HG03565 (cell line): Measurements from ENCODE around the gene DCANP1.

Source experiments
- ATAC-seq: cut with Tn5 transposase; IDR thresholded peaks from one replicate; pipeline ENCODE4 v1.9.1; 2021; ENCODE audit warnings: mild to moderate bottlenecking, moderate library complexity; ENCODE audit not compliant: unreplicated experiment

DCANP1 gene

DNA sequence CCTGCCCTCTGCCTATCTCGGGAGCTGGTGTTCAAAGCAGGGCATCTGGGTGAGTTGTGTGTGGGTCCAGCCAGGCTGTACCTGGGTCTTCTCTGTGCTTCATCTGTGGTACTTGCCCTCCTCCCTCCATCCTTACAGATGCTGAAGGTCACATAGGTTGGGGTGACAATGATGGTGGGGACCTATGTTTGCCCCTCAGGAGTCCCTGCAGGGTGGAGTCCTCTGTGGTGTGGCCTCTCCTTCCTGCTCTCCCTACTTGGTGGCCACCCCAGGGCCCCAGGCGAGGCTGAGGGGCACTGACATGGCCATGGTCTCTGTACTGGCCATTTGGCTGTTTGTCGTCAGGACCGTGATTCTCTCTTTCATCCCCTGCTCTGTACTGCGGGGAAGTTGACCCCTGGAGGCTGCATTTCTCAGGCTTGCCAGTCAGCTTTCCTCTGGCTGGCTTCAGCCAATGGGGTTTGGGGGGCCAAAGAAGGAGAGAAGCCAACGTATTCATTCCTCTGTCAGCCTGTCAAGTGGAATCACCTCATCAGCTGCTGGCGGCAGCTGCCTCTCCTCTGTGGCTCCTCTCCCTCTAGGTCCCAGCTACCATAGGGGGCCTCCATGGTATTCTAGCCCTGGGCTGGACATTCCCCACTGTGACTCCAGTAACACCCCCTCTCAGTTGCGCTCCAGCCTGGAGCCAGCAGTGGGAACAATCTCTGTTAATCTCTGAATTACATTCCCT lies 4.6 kb downstream of the DCANP1 start:
- no peak for ATAC-seq

DNA sequence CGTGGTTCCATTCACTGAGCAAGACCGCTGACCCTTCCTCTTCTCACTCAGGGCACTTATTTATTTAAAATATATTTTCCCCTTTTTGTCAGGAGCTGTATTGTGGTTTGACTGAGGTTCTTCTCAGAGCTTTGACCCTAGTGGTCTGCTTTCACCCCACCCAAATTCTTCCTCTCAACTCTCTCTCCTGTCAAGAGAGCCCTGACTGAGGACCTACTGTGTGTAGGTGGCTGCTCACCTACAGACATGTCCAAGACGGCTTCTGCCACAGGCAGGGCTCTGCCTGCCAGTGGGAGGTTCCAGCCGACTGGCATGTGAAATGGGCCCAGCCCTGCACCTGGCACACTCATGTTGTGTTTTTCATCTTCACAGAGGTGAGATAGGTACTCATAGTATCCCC lies 5.2 kb downstream of the DCANP1 start:
- ATAC-seq, result no peak

DNA sequence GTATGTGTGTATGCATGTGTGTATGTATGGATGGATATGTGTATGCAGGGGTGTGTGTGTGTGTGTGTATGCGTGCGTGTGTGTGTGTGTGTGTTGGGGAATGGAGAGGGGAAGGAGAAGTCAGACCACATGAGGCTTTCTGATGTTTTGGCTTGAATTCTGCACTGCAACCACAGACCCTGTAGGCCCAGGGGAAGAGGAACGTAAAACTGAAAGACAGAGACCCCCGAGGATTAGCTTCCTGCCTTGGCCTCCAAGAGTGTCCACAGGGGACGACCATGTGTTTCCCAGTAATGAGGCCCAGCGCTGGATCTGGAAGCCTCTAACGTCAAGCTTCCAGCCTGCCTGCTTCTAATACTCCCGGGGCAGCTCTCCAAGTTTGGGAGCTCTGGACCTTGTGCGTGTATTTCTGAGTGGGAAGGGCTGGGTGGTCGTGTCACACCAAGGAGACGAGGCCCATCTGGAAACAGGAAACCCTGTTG lies 5.8 kb downstream of the DCANP1 start:
- ATAC-seq, result no peak

DNA sequence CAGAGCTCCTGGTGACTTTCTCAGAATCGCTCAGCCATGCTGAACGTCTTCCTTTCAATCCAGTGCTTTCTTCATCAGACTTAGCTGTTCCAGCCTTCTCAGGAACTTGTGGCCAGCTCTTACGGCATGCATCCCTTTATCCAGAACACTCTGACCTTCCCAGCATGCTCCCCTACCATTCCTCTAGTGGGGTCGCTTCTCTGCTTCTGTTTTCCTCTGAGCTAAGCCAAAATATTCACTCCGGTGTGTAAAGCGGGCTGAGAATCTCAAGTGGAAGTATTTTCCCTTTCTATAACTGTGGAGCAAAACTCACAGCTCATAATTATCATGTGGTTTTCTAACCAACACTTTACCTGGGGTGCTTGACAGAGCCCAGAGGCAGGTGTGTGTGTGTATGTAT lies 6.2 kb downstream of the DCANP1 start:
- no peak for ATAC-seq

DNA sequence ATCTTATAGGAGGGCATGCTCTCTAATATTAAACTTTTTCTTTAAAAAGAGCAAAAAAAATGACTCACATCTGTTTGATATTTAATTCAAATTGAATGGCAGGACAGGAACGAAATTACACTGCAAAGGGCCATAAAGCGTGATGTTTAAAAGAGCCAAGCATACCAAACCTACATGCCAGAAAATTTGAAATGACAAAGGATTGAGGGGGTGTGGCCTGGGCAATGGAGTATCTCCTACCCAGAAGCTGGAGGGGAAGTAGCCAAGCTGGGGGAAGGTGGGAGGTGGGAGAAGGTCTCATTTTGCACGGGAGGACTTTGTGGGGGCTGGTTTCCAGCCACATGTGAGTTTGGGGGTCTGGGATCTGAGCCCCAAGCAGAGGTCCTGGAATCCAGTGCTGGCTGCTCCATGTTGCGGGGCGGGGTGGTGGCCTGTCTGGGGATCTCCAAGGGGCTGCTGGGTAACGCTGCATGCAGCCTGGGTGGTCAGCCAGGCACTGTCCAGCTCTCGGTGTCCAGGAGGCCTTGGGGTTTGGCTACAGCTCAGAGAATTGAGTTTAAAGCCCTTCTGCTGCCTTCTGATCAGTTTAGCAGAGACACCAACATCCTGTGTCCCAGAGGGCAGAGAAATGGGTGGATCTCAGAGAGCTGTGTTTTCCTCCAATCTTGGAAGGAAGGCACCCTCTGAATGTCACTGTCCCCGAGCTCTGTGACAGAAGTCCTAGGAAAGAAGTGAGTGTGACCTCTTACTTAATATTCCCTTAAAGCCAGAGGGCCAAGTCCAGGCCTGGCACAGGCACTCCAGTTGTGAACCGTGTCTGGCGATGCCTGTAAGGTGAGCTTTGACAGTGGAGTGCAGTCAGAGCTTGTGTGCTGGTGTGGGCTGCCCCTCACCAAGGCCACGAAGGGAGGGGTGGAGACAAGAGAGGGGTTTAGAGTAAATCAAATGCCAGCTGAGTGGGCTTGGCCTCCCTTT lies 7.6 kb downstream of the DCANP1 start:
- no peak for ATAC-seq

DNA sequence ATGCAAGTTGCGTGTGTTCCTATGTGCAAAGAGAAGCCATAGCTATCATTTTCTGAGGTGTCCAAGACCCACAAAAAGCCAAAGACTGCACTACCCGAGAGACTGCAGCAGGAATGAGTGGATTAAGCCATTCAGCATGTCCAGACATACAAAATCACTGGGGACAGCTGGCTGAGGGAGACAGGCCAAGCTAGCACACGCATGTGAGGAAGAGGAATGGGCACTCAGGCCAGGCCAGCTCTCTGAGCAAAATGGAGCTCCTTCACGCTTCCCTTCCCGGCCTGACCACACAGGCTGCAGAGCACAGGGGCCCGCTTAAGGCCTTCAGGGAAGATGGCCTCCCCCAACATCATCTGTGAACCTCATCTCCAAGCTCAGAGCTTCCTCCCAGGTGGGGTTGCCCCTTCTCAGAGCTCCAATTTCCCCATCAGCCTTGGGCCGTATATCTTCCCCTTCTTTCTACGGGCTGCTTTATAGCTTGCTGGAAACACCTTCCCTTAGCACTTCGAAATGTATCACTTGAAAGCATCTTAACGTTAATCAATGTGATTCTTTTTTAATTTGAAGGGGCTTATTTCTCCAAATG lies 8.4 kb downstream of the DCANP1 start:
- no peak for ATAC-seq

DNA sequence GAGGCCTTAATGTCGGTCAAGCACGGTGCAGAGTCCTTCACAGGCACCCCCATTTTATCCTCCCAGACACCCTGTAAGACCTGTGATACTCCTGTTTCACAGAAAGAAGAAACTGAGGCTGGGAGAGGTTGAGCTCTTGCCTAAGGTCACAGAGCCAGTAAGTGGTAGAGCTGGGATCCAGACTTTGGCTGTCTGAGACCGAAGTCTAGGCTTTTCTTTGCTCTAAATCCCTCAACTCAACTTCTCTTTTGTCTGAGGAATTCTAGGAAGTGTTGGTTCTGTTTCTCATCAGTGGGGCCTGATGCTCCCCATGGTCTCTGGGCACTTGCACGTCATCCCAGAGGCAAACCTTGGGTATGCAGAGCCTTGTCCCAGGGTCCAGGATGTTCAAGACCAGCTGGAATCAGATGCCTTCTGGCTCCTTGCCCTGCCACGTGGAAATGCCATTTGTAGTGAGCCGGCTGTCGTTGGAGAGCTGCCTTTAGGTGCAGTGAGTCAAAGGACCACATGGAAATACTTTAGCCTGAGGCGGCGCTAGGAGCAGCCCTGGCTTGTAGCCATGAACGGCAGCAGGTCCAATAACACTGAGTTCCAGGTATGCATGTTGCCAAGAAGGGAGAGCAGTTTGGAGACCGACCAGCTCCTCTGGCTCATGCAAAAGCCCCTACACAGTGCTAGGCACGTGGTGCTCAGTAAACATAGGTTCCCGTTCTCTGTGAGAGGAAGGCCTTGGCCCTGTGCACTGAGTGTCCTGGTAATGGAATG lies 9.2 kb downstream of the DCANP1 start:
- ATAC-seq, result no peak

DNA sequence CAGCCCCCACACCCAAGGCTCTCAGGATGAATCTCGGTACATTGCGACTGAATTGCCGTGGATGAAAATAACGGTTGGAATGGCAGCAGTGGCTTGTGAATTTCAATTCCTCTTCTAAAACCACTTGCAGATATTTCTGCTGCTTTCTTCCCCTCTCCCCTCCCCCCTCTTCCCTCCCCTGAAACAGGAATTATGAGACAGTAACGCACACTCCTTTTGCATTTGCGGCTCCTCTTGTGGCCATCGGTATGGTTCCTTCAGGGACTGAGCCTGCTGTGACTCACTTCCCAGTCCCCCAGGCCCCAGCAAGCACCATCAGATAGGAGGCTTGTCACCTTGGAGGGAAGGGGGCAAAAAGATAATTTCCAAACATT lies 9.7 kb downstream of the DCANP1 start:
- ATAC-seq, result no peak

DNA sequence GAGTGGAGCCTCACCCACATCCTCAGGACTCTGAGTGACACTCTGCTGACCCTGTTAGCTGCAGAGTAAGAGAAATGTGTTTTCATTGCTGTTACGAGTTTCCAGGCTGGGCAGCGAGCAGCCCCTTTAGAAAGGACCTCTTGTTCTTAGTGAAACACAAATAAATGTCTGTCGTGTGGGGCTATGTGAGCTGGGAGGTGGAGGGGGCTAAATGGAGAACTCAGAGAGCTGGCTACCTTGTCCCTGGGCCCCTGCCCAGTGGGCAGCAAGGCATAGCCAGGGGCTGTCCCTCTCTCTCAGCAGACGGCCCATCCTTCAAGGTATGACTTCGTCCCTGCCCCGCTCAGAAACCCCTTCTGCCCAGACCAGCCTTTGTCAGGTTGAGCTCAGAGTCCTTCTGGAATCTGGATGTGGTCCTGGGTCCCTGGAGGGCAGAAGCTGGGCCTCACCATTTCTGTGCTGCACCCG lies 10.2 kb downstream of the DCANP1 start:
- ATAC-seq, result no peak

DNA sequence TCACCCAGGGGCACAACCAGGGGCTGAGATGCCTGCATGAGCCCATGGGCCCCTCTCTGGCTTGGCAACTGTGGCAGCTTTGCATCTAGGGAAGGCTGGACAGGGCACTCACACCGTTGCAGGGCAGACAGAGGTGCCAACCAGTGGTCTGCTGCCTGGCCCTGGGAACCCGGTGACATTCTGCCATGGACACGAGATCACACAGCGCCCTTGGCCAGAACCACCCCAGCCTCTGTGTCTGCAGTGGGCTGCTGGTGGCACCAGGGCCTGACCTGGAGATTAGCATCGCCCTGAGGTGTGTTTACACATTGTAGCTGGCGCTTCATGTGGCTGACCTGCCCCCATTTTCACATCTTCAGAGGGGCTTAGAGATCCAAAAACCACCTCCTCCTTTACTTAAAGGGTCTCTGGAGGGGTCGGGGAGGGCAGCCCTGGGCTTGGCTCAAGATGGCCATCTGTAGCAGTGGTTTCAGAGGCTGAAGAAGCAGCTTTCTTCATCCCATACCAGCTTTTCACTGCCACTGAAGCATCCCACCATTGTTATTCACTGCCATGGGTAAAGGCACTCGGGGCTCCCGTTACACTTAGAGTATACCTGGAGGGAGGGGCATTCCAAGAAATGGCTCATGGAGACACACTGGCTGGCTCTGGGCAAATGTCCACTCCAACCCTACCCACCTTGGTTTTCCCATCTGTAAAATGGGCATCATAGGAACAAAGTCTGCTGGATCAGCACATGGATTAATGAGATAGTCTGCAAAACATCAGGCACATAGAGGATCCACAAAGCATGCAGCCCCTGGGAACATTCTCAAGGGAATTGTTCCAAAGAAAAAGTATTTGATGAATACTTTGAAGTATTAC lies 11.4 kb downstream of the DCANP1 start:
- no peak for ATAC-seq

DNA sequence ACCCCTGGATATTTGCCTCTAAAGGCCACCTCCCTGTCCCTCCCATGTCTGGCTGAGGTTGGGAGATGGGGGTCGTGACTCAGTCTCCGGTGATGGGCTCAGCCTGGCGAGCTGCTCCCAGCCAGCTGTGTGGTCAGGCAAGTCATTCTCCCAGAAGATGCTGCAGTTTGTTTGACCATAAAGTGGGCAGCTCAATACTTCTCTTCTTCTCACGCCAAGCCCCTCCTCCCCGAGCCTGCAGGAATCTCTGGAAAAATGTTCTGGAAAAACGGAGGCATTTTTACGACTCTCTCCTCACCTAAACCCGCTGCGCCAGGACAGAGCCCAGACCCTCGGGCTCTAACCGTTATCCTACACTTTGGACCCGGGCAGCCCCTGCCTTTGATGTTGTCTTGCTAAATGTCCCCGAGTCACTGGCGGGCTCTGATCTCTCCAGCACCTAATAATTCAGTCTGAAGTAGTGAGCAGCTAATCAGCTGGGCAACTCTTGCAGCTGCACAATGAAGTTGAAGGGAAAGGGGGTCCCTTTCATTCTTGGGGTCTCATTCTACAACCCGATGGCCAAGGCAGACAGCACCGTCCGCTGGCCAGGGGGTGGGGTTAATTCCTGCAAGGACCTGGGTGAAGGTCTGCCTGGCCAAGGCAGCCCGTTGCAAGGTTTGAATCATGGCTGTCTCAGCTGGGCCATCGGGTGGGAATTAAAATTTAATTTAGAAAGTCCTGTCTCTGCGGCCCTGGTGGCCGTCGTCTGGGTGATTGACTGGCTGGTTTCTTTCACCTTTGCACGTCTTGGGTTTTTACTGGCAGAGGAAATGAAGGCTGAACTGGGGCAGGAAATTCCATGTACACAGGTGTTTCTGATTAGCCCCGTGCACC lies 12.3 kb downstream of the DCANP1 start:
- no peak for ATAC-seq

DNA sequence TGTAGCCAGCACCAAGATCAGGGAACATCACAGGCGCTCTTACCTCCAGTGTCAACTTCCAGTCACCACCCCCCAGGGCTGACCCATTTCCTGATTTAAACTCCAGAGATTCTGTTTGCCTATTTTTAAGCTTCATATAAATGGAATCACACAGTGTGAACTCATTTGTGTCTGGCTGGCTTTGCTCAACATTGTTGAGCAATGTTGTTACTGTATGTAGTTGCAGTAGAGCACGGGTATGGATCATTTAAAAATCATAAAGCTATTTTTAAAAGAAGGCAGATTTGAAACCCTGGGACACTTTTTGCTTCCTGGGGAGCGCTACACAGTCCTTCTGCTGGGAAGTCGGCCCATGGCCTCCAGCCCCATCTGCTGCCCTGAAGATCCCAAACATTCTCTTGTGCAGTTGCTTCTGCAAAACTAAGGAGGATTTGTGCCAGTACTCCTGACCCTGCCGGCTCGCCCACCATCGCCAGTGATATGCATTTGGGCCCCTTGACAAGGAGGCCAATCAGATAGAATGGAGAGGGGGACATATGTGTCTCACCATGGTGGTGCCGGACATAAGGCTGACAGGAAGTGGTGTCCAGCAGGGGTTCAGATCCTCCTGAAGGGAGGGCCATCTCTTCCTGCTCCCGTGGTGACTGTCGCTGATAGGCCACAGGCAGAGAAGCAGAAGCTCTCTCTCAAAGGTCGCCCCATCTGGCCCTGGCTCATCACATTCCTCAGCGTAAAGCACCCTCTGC lies 13.3 kb downstream of the DCANP1 start:
- ATAC-seq, result no peak

DNA sequence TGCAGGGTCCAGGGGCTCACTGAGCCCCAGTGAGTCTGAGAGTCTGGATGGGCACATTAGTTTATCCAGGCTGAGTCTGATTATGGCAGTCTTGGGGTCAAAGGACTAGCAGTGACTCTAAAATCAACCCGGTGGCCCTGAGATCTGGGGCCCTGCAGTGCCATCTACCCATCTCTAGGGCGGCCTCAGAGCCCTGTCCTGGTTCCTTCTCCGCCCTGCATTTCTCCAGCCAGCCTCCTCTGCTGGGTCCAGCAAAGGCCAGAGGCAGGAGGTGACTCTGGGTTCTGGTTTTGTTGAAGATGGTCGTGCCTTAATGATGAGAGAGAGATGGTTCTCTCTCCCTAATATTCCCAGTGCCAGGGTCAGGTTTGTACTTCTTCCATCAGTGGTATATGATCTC lies 15.0 kb downstream of the DCANP1 start:
- no peak for ATAC-seq

DNA sequence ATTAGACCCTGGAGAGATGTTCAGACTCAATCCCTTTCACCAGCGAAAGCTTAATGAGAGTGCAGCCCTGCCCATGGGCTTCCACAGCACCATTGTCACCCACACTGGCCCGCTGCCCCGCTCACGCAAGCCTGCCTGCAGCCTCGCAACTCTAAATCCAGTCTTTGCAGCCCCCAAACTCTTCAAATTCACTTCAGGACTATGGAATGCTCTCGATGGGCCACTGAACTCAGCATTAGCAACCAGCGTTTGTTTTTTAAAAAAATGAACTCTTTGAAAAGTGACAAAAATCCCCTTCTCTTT lies 17.1 kb downstream of the DCANP1 start:
- no peak for ATAC-seq

DNA sequence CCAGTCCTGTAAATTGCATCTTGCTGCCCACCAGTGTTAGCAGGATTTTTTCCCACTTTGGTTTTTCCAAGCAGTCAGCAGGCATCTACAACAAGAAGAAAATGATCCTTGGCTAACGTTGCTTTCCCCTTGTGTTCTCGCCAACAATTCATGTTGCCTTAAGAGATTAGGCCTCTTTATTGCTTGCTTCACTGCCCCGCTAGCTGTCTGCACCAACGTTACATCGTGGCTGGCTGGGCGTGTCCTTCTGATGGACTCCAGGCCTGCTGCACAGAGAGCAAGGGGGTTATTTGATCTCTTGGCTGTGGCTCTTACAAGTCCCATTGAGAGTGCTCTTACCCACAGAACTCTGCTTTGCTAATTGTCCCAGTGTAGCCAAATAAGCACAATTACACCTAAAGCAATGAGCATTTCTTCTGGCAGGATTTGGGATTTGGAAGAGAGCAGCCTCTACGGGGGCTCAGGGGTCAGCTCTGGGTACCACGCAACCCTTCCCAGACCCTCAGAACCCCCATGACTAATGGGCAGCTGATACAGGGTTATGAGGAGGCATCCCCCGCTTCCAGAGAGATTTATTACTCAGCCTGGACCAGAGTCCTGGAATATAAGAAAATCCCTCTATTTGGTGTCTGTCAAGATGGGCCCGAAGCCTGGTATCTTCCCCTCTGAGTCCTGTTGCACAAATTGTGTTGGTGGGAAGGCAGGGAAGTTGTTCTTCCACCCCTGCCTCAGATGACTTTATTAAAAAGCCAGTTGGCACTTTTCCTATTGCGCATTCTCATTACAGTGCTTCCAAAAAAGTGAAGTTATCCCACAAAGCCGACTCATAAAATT lies 17.6 kb downstream of the DCANP1 start:
- no peak for ATAC-seq

DNA sequence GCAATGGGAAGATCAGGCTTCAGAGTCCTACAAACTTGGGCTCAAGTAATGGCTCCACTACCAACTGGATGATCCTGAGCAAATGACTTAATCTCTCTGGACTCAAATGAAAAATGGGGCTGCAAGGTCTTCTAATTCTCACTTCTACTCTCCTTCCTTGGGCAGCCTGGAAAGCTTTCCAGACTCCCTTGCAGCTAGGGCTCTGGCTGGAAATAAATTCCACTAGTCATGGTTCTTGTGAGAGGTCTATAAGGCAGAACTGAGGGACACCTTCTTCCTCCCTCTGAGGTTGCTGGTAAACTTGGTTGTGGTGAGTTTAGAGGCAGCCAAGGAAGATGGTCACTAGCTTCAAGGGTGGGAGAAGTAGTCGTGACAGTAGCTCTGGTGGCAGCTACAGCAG lies 18.6 kb downstream of the DCANP1 start:
- no peak for ATAC-seq
